HepG2 (cell line): ENCODE measurements around the gene STMN1. TPM values are rescaled to one million over a fixed set of nuclear protein-coding genes. Genes with fewer than 3 reads are reported as not detected.
A peak's percentile ranks its signal among the peaks of the same experiment; 100 is the strongest.

Experiments
- DR1 ChIP-seq: sonication (generic); formaldehyde crosslinking; IDR thresholded peaks from 2 replicates; pipeline ENCODE4 v1.8.0; 2021; ENCODE audit warnings: mild to moderate bottlenecking, missing genetic modification reagents, inconsistent platforms
- RXRB ChIP-seq: IDR thresholded peaks from 2 replicates; pipeline ENCODE4 v1.6.1; 2016; ENCODE audit warnings: borderline replicate concordance, missing genetic modification reagents, missing compliant biosample characterization
- SP2 ChIP-seq: sonication (generic); formaldehyde crosslinking; IDR thresholded peaks from 2 replicates; pipeline ENCODE4 v1.5.1; 2020; ENCODE audit warnings: mild to moderate bottlenecking, missing genetic modification reagents
- ZNF17 ChIP-seq: sonication (generic); formaldehyde crosslinking; IDR thresholded peaks from 2 replicates; pipeline ENCODE4 v1.5.0; 2020; ENCODE audit warnings: mild to moderate bottlenecking, missing genetic modification reagents
- ZNF496 ChIP-seq: sonication (generic); formaldehyde crosslinking; IDR thresholded peaks from 2 replicates; pipeline ENCODE4 v1.8.1; 2023; ENCODE audit warnings: mild to moderate bottlenecking, moderate library complexity, missing genetic modification reagents; ENCODE audit not compliant: insufficient replicate concordance
- ZNF572 ChIP-seq: sonication (generic); formaldehyde crosslinking; IDR thresholded peaks from 2 replicates; pipeline ENCODE4 v1.5.1; 2020; ENCODE audit warnings: mild to moderate bottlenecking, missing genetic modification reagents
- ZNF615 ChIP-seq: sonication (generic); formaldehyde crosslinking; IDR thresholded peaks from 2 replicates; pipeline ENCODE4 v1.5.0; 2020; ENCODE audit warnings: mild to moderate bottlenecking, missing genetic modification reagents, borderline replicate concordance
- ZNF761 ChIP-seq: sonication (generic); formaldehyde crosslinking; conservative IDR thresholded peaks from 2 replicates; pipeline ENCODE4 v1.4.0; 2020; ENCODE audit warnings: mild to moderate bottlenecking, missing genetic modification reagents
- ZSCAN31 ChIP-seq: sonication (generic); formaldehyde crosslinking; IDR thresholded peaks from 2 replicates; pipeline ENCODE4 v1.5.0; 2020; ENCODE audit warnings: low read depth, mild to moderate bottlenecking, missing genetic modification reagents
- polyA plus RNA-seq, 8 experiments: library from polyadenylated mRNA; depleted of rRNA in 3 of 8; stranded (reverse) in 7 of 8; unstranded in 1 of 8; fragments of >200 nt; fragmentation: Illumina TruSeq in 4 of 8; extraction: Trizol in 4 of 8; gene quantifications; 2 replicates each; pipeline versions ENCODE4 v1.2.1 to v1.2.3, GENCODE V29; 2011 to 2016; ENCODE audit warnings: low read depth in 4 of 8, missing spikeins in 1 of 8, mixed read lengths in 1 of 8; ENCODE audit not compliant: insufficient read depth in 1 of 8
- total RNA-seq, 5 experiments: library from RNA; depleted of rRNA; stranded (reverse); fragments of >200 nt; fragmentation: Illumina TruSeq; extraction: Trizol; gene quantifications; 2 replicates each; pipeline ENCODE4 v1.2.3, GENCODE V29; 2016; ENCODE audit warnings: low read depth in 1 of 5
- TF ChIP-seq, protein P1 (sequence below): conservative IDR thresholded peaks from 2 replicates; pipeline ENCODE4 v1.6.1; 2018; ENCODE audit warnings: missing genetic modification reagents
- TF ChIP-seq, protein P2 (sequence below): sonication (generic); formaldehyde crosslinking; IDR thresholded peaks from 2 replicates; pipeline ENCODE4 v1.4.0; 2020; ENCODE audit warnings: missing genetic modification reagents
- TF ChIP-seq, protein P3 (sequence below): sonication (generic); formaldehyde crosslinking; IDR thresholded peaks from 2 replicates; pipeline ENCODE4 v1.4.0; 2020; ENCODE audit warnings: mild to moderate bottlenecking, missing genetic modification reagents, borderline replicate concordance
- TF ChIP-seq, protein P4 (sequence below), 2 experiments: IDR thresholded peaks; 2 replicates each; pipeline ENCODE4 v1.6.1; 2011 to 2012; ENCODE audit warnings: low read length in 2 of 2, borderline replicate concordance in 1 of 2, low read depth in 1 of 2, mild to moderate bottlenecking in 1 of 2, moderate library complexity in 1 of 2

STMN1 gene
- total and polyA plus RNA-seq, 2 of the 13 experiments (the other 11 are each of a cell fraction or from before 2014, with no cell fraction given) = 45.9 to 409 TPM

DNA sequence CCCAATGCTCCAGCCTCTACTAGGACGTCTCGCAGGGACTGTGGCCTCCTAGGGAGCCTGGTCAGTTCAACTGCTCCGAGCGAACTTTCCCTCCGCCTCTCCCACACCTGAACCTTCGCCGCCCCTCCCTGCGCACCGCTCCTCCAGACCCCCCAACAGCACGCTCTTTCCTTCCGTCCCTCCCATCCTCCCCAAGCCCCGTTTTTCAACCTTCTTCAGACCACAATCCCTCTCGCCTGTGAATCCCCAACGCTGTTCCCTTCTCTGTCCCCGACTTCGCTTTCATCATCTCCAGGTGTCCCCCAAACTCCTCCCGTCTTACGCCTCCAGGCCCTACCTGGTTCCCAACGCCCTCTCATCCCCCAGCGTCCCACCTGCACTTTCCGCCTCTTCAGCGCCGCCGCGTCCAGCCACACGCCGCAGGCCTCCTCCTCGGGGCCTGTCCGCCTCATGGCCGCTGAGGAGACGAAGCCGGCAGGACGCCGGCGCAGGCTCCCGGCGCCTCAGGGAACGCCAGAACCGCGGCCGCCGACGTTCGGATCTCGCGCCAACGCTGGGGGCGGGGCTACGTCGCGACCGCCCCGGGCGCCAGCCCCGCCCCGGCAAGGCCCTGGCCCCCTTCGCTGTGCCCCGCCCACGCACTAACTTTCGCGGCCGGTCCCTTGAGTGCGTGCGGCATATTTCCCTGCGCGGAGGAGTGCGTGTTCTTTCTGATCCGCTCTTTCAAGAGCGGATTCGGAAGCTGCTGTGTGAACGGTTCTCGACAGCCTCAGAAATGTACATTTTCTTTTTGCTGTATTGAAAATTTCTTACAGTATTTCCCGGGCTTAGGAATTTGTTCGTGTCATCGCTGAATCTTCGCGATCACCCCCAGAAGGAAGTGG, 47.1 kb downstream of the STMN1 start, which contains the start of gene AUNIP (continued):
- TF ChIP-seq, protein P1, sequence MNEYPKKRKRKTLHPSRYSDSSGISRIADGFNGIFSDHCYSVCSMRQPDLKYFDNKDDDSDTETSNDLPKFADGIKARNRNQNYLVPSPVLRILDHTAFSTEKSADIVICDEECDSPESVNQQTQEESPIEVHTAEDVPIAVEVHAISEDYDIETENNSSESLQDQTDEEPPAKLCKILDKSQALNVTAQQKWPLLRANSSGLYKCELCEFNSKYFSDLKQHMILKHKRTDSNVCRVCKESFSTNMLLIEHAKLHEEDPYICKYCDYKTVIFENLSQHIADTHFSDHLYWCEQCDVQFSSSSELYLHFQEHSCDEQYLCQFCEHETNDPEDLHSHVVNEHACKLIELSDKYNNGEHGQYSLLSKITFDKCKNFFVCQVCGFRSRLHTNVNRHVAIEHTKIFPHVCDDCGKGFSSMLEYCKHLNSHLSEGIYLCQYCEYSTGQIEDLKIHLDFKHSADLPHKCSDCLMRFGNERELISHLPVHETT = no peak; the same call in 1 of the 2 replicates
- no peak for TF ChIP-seq SP2 (CRISPR knock-in tag)
- TF ChIP-seq DR1 (CRISPR knock-in tag) = peak; percentile 55; the same call in 1 of the 2 replicates
- TF ChIP-seq ZNF615 (CRISPR knock-in tag) = no peak
- TF ChIP-seq ZNF572 (CRISPR knock-in tag) = no peak
- TF ChIP-seq ZNF761 (CRISPR knock-in tag) = no peak; the same call in 1 of the 2 replicates
- peak; percentile 22 for TF ChIP-seq ZSCAN31 (CRISPR knock-in tag)
- no peak for TF ChIP-seq ZNF17 (CRISPR knock-in tag)
- peak; percentile 30; the same call in 1 of the 2 replicates for TF ChIP-seq RXRB (CRISPR knock-in tag)
- TF ChIP-seq, protein P2, sequence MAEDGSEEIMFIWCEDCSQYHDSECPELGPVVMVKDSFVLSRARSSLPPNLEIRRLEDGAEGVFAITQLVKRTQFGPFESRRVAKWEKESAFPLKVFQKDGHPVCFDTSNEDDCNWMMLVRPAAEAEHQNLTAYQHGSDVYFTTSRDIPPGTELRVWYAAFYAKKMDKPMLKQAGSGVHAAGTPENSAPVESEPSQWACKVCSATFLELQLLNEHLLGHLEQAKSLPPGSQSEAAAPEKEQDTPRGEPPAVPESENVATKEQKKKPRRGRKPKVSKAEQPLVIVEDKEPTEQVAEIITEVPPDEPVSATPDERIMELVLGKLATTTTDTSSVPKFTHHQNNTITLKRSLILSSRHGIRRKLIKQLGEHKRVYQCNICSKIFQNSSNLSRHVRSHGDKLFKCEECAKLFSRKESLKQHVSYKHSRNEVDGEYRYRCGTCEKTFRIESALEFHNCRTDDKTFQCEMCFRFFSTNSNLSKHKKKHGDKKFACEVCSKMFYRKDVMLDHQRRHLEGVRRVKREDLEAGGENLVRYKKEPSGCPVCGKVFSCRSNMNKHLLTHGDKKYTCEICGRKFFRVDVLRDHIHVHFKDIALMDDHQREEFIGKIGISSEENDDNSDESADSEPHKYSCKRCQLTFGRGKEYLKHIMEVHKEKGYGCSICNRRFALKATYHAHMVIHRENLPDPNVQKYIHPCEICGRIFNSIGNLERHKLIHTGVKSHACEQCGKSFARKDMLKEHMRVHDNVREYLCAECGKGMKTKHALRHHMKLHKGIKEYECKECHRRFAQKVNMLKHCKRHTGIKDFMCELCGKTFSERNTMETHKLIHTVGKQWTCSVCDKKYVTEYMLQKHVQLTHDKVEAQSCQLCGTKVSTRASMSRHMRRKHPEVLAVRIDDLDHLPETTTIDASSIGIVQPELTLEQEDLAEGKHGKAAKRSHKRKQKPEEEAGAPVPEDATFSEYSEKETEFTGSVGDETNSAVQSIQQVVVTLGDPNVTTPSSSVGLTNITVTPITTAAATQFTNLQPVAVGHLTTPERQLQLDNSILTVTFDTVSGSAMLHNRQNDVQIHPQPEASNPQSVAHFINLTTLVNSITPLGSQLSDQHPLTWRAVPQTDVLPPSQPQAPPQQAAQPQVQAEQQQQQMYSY (CRISPR knock-in tag) = no peak; the same call in 1 of the 2 replicates
- TF ChIP-seq ZNF496 (CRISPR knock-in tag) = no peak
- TF ChIP-seq, protein P3, sequence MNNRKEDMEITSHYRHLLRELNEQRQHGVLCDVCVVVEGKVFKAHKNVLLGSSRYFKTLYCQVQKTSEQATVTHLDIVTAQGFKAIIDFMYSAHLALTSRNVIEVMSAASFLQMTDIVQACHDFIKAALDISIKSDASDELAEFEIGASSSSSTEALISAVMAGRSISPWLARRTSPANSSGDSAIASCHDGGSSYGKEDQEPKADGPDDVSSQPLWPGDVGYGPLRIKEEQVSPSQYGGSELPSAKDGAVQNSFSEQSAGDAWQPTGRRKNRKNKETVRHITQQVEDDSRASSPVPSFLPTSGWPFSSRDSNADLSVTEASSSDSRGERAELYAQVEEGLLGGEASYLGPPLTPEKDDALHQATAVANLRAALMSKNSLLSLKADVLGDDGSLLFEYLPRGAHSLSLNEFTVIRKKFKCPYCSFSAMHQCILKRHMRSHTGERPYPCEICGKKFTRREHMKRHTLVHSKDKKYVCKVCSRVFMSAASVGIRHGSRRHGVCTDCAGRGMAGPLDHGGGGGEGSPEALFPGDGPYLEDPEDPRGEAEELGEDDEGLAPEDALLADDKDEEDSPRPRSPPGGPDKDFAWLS (CRISPR knock-in tag) = 0 out of 2 replicates have a peak, but pooled peaks have one; percentile 23
- TF ChIP-seq, protein P4, sequence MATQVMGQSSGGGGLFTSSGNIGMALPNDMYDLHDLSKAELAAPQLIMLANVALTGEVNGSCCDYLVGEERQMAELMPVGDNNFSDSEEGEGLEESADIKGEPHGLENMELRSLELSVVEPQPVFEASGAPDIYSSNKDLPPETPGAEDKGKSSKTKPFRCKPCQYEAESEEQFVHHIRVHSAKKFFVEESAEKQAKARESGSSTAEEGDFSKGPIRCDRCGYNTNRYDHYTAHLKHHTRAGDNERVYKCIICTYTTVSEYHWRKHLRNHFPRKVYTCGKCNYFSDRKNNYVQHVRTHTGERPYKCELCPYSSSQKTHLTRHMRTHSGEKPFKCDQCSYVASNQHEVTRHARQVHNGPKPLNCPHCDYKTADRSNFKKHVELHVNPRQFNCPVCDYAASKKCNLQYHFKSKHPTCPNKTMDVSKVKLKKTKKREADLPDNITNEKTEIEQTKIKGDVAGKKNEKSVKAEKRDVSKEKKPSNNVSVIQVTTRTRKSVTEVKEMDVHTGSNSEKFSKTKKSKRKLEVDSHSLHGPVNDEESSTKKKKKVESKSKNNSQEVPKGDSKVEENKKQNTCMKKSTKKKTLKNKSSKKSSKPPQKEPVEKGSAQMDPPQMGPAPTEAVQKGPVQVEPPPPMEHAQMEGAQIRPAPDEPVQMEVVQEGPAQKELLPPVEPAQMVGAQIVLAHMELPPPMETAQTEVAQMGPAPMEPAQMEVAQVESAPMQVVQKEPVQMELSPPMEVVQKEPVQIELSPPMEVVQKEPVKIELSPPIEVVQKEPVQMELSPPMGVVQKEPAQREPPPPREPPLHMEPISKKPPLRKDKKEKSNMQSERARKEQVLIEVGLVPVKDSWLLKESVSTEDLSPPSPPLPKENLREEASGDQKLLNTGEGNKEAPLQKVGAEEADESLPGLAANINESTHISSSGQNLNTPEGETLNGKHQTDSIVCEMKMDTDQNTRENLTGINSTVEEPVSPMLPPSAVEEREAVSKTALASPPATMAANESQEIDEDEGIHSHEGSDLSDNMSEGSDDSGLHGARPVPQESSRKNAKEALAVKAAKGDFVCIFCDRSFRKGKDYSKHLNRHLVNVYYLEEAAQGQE (IDR thresholded peaks at IDR 0.05; ENCODE audit: borderline replicate concordance in 1 of 2, low read depth in 1 of 2, low read length in 2 of 2) = 0 out of 4 replicates have a peak, but pooled peaks of 1 of the 2 experiments have one; percentile 32
